GM19467 (cell line): ENCODE data around the gene SDK1.
"Not testable (repeated sequence)": the region's sequence is repeated elsewhere in the genome, so short reads cannot be mapped to it uniquely, and the experiment has no call there.

Experiments
- ATAC-seq: cut with Tn5 transposase; IDR thresholded peaks from one replicate; pipeline ENCODE4 v1.9.1; 2021; ENCODE audit warnings: mild to moderate bottlenecking, moderate library complexity; ENCODE audit not compliant: unreplicated experiment

SDK1 gene

DNA sequence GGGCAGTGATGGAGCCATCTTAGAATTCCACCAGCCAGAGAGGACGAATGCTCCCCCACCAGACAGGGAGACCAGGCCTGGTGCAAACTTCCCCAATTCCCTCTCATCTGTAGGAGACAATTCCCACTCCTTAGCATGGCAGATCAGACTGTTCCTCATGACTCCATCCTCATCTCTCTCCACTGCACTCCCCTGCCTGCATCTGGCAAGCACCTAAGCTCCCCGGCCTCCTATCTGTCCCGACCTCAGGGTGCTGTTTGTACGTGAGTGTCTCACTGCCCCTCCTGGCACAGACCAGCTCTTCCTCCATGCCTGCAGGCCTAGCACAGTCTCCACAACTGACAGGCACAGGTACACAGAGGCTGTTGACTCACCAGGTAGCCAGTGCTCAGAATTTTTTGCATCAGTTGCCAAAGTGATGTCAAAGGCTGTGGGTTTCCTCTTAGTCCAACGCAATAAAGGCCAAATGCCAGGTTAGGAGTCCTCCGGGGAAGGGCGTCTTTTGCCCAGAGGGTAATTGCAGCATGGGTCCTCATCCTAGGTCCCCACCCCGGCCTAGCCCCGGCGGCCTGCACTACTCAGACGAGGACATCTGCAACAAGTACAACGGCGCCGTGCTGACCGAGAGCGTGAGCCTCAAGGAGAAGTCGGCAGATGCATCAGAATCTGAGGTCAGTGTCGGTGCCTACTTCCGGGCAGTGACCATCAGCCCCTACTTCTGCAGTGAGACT, 944.2 kb downstream of the SDK1 start:
- no peak for ATAC-seq

DNA sequence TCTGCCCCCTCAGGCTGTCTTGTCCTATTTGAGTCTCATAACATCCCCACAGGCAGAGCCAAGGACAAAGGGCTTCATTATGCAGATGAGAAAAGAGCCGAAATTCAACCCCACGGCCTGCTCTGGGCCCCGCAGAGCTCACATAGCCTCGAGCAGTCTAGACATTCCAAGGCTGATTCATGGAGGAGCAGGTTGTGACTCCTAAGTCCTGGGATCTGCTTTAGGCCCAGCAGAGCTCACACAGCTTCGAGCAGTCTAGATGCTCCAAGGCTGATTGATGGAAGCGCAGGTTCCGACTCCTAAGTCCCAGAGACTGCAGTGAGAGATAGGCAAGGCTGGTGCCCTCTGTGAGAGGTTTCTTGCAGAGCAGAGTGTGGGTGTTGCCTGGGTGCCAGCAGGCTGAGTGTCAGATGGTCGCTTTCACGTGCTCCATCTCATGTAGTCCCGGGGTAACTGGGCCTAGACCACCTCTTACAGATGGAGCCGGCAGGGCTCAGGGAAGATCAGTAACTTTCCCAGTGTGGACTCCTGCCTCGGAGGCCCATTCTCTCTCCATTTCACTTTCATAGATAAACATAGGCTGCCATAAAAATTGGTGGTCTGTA, 944.9 kb downstream of the SDK1 start:
- no peak for ATAC-seq

DNA sequence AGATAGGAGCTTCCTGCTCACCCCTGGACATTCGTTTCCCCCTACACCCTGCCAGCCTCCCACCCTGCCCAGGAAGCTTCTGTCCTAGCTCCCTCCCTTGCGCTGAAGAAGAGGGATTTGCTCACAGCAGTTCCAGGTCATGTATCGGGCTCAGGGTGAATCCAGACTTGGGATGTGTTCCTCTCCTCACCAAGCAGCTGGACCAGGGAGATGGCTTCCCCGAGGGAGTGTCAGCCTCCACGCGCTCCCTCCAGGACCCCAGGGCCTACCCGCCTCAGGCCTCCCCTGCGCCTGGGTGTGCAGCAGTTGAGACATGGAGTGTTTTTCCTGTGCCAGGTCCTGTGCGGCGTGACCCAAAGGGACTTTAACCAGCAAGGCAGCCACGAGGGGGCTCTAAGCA, 945.5 kb downstream of the SDK1 start:
- no peak for ATAC-seq

DNA sequence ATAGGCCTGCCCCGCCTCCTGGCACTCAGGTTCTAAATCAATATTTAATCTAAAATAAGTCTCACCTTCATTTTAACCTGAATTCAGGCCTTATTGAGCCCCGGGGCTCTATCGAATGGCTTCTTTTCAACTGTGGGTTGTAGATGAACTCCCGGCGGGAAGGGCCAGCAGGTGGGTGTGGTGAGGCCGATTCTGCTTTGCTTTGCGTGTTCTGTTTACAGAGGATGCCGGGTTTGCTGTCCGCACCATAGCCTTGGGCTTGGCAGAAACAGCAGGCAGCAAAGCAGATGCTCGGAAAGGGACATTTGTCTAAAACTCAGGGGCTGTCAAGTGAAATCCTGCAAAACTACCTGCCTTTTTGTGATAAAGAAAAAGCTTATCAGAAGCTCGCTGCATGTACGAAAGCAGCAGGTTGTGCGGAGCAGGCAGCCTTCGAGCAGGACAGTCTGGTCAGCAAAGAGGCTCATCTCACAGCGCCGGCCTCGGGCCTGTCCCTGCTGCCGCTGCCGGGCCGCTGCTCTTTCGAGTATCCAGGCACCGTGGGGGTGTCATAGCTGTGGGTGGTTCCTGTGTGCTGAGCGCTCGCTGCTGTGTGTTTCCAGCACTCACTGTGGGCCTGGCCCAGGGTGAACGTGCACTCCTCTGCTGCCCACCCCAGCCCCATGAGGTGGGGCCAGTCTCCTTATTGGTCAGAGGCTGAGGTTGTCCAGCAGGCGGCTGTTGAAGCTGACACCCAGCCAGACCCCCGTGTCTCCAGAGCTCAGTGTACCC, 946.2 kb downstream of the SDK1 start:
- no peak for ATAC-seq

DNA sequence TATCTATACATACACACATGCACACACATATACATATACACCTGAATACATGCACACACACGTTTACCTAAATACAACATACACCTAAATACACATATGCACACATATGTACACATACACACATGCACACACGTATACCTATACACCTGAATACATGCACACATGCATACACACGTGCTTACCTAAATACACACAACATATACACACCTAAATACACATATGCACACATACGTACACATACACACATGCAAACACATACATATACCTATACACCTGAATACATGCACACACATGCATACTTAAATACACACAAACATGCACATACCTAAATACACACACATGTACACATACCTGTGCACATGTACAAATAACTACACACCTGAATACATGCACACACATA, 947.2 kb downstream of the SDK1 start:
- no peak for ATAC-seq

DNA sequence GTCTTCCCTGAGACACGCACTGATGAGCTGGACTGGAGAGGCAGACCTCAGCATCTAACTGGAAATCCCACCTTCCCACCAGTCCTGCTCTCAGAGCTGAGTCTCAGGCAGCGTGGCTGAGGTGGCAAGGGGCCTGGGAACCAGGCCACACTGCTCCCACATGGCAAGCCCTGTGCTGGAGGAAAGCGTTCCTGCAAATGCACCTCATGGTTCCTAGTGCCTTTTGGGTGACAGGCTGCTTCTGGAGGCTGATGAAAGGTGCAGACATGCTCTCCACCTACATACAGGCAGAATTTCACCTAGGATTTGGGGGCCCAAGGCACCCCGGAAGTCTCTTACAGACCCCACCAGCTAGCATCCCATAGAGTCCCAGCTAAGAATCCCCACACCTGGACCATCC, 948.2 kb downstream of the SDK1 start:
- no peak for ATAC-seq

DNA sequence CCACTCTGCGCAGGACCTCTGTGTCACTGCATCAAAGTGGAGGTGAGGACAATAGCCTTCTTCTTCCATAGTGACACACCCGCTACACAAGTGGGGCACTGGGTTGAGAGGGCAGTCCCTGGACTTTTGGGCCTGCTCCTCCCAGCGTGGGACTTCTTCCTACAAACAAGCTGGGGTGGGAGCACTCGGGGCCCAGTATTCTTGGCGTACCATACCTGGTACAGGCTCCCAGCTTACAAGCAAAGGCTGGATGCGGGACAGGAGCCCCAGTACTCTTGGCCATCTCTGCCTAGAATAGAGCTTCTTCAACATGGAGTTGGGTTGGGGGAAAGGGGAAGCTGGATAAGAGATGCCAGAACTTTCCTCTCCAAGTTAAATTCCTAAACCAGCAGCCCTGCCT, 954.3 kb downstream of the SDK1 start:
- ATAC-seq = no peak

DNA sequence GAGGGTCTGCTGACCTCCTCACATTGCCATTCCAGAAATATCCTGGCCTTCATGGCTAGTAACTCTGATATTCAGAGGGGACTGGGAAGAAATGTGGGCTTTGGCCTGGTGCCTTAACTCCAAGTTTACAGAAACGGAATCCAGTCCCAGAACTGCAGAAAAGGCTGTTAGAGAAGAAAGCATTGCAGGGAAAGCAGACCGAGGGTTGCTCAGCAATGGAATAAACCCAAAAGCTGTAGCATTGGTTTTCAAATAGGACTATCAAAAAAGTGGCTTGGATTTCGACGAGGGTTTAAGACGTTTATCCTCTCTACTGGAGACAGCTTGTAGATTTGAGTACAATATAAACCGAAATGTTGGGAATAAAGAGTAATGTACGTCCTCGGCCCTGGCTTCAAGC, 955.2 kb downstream of the SDK1 start:
- ATAC-seq = no peak

DNA sequence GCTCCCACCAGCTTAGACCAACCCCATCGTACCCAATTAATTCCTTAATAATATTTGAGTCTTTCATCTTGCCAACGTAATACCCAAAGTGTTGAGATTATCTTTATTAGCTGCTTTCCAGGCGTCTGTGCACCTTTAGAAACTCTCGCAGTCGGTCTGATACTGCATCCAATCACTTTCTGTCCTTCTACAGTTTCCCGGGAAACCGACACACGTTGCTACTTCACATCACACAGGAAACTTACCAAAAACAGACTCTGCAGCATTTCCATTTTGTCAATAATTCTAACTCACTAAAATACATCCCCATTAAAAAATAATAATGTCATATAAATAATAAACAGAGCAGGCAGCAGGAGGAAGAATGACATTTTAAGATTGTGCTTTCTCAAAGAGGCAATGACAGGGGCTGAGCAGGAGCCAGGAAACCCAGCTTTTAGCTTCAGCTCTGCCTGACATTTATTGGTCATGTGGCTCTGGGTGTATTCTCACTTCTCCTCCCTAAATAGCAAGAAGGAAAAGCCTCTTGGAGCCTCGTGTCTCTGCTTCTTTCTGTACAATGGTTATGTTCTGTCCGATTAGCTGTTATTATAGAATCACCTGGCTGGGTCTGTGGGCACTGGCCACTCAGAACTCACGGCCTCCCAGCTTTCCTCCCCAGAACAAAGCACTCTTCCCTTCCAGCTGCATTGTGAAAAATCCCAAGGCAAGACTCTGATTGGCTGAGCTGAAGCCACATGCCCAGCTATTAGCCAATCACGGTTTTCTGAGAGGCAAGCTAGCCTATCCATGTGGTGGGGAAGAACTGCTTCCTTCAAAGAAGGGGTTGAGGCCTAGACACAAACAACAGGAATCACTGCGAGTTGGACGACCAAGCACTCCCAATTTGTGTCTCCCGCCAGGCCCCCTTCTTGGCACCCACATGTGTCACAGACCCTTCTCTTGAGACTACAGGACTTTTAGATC, 956.4 kb downstream of the SDK1 start:
- no peak for ATAC-seq

DNA sequence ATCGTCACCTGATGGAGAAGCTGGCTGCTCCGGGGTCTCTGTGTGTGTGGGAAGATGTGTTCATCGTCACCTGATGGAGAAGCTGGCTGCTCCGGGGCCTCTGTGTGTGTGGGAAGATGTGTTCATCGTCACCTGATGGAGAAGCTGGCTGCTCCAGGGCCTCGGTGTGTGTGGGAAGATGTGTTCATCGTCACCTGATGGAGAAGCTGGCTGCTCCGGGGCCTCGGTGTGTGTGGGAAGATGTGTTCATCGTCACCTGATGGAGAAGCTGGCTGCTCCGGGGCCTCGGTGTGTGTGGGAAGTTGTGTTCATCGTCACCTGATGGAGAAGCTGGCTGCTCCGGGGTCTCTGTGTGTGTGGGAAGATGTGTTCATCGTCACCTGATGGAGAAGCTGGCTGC, 959.1 kb downstream of the SDK1 start:
- ATAC-seq = not testable (repeated sequence)

DNA sequence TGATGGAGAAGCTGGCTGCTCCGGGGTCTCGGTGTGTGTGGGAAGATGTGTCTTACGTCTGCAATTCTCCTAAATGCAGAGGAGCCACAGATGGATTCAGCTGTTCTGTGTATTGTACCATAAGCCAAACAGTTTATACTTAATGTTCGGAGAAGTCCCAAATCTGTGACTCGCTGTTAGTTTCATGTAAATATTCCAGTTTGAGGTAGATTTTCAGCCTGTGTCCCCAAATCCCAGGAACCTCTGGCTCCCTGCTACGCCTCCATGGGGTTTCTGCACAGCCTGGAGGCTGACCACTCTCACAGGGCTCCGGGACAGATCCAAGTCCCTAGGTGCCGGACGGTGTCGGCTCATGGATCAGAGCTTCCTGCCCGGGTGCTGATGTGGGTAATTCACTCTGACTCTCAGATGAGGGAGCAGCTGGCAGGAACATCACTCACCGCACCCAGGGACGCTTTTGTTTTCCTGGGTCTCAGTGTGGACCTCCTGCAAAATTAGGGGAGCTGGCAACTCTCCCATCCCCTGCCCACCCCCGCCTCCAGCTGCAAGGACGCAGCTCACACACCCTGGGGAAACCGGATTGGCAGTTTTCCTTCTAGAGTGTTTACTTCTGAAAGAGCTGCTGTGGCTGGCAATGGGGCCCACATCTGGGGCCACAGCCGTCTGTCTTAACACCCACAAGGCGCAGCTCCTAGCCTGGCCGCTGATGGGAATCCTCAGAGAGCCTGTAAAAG, 960.0 kb downstream of the SDK1 start:
- ATAC-seq = no peak

DNA sequence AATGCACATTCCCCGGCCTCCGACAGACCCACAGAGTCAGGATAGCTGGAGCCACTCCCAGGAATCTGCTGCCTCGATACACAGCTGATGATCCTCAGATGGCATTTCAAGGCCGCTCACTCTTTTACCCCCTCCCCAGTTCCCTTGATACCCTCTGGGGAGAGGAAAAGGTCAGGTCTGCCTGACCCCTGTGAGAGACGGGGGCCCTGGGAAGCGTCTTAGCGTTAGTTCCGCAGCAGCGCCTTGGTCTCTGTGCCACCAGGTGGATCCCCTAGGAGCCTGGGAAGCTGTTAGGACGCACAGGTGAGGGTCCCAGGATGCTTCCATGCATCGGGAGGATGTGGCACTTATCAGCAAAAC, 960.5 kb downstream of the SDK1 start:
- ATAC-seq = no peak

DNA sequence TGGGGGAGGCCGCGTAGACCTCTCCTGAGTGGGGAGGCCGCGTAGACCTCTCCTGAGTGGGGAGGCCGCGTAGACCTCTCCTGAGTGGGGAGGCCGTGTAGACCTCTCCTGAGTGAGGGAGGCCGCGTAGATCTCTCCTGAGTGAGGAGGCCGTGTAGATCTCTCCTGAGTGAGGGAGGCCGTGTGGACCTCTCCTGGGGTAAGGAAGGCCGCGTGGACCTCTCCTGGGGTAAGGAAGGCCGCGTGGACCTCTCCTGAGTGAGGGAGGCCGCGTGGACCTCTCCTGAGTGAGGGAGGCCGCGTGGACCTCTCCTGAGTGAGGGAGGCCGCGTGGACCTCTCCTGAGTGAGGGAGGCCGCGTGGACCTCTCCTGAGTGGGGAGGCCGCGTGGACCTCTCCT, 963.2 kb downstream of the SDK1 start:
- ATAC-seq = not testable (repeated sequence)

DNA sequence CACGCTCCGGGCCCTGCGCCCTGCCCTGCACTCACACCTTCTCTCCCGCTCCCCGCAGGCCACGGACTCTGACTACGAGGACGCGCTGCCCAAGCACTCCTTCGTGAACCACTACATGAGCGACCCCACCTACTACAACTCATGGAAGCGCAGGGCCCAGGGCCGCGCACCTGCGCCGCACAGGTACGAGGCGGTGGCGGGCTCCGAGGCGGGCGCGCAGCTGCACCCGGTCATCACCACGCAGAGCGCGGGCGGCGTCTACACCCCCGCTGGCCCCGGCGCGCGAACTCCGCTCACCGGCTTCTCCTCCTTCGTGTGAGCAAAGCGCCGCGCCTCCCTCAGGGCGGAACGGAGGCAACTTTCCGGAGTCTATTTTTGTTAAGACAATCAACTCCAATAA, 964.0 kb downstream of the SDK1 start:
- ATAC-seq = no peak

DNA sequence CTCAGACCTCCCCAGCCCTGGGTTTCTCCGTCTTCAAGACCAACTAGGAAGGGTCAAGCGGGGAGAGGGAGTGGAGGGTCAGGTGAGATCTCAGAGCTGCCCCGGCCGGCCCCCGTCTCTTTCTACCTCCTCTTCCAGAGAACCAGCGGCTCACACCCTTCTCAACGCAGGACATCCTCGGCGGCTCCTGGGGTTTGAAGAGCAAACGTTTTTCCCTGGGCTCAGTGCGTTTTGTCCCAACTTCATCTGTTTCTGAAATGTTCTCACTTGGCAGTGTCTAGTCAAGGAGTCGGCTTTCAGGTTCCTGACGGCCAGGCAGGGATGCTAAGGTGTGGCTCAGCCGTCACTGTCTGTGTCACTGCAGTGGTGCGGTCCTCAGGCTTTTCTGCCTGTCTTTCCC, 964.6 kb downstream of the SDK1 start:
- no peak for ATAC-seq

DNA sequence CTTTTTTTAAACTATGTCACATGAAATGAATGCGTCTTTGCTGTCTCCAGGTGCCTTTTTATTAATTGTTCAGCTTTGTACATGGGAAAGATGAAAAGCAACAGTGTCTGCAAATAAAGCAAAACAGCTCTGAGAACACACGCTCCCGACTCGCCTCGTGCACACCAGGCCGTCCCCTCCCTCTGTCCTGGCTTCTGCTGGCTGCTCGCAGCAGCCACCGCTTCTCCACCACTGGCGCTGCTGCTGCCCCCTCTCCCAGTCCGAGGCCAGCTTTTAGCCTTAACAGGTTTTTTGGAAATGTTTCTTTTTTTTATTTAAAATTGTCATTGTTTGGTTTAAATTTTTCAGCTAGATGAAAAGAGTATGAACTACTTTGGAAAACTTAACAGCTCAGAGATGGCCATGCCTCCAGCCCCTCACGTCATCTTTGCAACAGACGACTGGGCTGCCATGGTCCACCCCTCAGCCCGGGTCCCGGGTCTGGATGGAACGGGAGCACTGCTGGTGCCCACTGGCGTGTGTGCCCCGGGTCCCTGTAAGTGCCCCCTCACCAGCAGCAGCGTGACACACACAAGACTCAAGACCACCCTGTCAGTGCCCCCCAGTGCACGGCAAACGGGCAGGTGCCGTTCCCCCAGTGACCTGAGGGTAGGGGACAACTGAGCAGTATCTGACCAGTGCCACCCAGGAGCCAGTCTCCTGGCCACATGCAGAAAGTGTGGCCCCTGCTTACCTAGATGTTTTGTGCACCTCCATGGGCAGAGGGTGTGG, 965.4 kb downstream of the SDK1 start:
- no peak for ATAC-seq

DNA sequence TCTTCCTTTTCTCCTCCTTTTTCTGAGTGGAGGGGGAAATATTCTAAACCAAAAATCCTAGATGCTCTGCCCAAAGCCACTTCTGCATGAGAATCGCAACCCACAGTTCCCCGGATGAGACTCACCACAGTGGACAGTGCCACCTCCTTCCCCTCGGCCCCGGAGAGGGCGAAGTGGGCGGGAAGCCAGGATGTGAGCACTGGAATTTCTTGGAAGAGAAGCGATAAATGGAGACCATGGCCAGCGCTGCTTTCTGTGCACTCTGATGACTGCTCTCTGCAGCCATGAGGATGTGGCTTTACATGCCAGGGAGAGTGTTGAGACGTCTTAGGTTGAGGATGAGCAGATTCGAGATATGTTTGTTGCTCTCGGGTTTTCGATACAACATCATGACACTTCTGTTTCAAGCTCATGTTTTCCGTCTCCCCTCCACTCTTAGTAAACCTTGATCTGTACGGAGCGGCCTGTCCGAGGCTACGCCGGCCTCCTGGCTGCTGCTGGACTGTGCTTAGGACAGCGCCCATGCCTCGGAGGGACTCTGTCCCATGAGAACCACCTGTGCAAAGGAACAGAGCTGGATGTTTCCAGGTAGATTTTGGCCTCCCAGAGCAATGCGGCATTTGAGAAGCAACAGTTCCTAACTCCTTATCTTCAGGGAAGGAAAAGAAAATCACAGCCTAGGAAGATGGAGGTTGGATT, 966.4 kb downstream of the SDK1 start:
- ATAC-seq = no peak

DNA sequence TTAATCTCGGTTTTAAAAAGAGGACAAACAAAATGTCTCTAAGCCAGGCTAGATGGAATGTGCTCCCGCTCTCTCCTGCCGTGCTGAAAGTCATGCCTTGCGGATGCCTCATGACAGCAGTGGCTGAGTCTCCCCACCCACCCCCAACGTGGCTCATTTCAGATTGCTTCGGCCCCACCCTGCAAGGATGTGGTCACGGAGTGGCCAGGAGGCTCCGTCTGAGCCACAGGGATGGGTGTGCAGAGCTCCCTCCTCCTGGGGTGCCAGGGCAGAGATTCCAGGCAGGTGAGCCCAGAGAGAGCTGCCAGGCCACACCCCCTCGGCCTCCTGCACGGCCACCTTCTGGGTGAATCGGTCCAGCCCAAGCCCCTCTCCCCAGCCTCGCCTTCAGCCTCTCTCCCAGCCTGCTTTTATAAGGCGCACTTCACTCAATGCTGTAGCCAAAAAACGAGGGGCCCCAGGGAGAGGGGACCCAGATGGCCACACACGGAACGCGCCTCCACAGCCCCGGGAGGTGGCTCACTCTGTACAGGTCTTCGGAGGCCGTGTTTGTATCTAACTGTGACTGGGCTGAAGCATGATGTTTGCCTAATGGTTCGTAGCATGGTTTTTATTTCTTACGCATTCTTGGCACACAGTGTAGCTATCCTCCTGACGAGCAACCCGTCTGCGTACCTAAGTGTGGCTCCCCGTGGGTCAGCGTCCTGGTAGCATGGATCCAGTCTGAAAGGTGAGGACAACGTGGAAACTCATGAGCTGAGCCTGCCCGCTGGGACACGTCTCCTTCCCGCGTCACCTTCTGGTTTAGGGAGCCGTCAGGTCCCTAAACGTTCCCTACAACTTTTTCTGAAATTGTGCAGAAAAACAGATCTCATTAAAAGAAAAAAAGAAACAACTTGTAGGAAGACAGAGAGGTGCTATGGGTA, 967.3 kb downstream of the SDK1 start:
- ATAC-seq = no peak
